Ectodermal cell (in vitro differentiated cells): Measurements from ENCODE around the gene TDRD7.

ENCODE experiments used
- H3K27ac ChIP-seq: 2 replicates; pipeline ENCODE4 v1.7.0; 2013; ENCODE audit warnings: mild to moderate bottlenecking, low read depth, low read length; ENCODE audit not compliant: insufficient read depth, poor library complexity, severe bottlenecking
- H3K27me3 ChIP-seq: 2 replicates; pipeline ENCODE4 v1.7.0; 2013; ENCODE audit warnings: mild to moderate bottlenecking, low read length; ENCODE audit not compliant: insufficient read depth, control insufficient read depth, poor library complexity, severe bottlenecking
- H3K36me3 ChIP-seq: one replicate; pipeline ENCODE4 v1.7.0; 2013; ENCODE audit warnings: low read length; ENCODE audit not compliant: control insufficient read depth, insufficient read depth
- H3K4me1 ChIP-seq: one replicate; pipeline ENCODE4 v1.7.0; 2013; ENCODE audit warnings: low read length; ENCODE audit not compliant: control insufficient read depth, insufficient read depth
- H3K4me3 ChIP-seq: 2 replicates; pipeline ENCODE4 v1.7.0; 2013; ENCODE audit warnings: low read depth, low read length, control low read depth; ENCODE audit not compliant: insufficient read depth
- H3K9me3 ChIP-seq: 2 replicates; pipeline ENCODE4 v1.7.0; 2013; ENCODE audit warnings: mild to moderate bottlenecking, low read length, moderate library complexity; ENCODE audit not compliant: control insufficient read depth
- WGBS, 2 experiments: methylation state at CpG; one replicate each; pipeline ENCODE4 v1.1.7; 2013; ENCODE audit warnings: missing lambda C conversion rate in 2 of 2; 5-methylcytosine and 5-hydroxymethylcytosine counted together

TDRD7 gene

GRCh38 chr9:97387936-97388684, 23.8 kb upstream of the TDRD7 start:
- no peak overlapping the region for H3K4me3 ChIP-seq
- H3K27me3 ChIP-seq: peaks cover 6% of the 10 kb centered on the region
- 86 to 87% methylated on average over 5 of the region's 5 CpGs for WGBS, 2 experiments
- H3K27ac ChIP-seq: no peak overlapping the region
- no peaks in the 10 kb centered on the region for H3K9me3 ChIP-seq
- peaks cover 10% of the 10 kb centered on the region for H3K4me1 ChIP-seq
- H3K36me3 ChIP-seq: no peaks in the 10 kb centered on the region

GRCh38 chr9:97388721-97389238, 23.1 kb upstream of the TDRD7 start:
- no peaks in the 10 kb centered on the region for H3K9me3 ChIP-seq
- 87 to 89% methylated on average over 5 of the region's 5 CpGs for WGBS, 2 experiments
- H3K27me3 ChIP-seq: peaks cover 6% of the 10 kb centered on the region
- H3K4me3 ChIP-seq: no peak overlapping the region
- no peaks in the 10 kb centered on the region for H3K36me3 ChIP-seq
- H3K4me1 ChIP-seq: peaks cover 10% of the 10 kb centered on the region
- H3K27ac ChIP-seq: no peak overlapping the region

- H3K9me3 ChIP-seq: no peaks in the 10 kb centered on the region
- no peaks in the 10 kb centered on the region for H3K36me3 ChIP-seq
- peaks cover 6% of the 10 kb centered on the region for H3K27me3 ChIP-seq
- WGBS, 2 experiments: 78 to 88% methylated on average over 3 of the region's 3 CpGs
- H3K4me3 ChIP-seq: no peak overlapping the region
- no peak overlapping the region for H3K27ac ChIP-seq
- H3K4me1 ChIP-seq: peaks cover 10% of the 10 kb centered on the region
Observed at GRCh38 chr9:97389249-97389648, 22.6 kb upstream of the TDRD7 start.

GRCh38 chr9:97390791-97391406, 21.0 kb upstream of the TDRD7 start:
- Histone ChIP-seq H3K27me3 (peaks cover 6% of the 10 kb centered on the region), H3K4me3 (no peak overlapping the region), H3K9me3 (no peaks in the 10 kb centered on the region), H3K36me3 (no peaks in the 10 kb centered on the region), H3K27ac (no peak overlapping the region), H3K4me1 (peaks cover 10% of the 10 kb centered on the region)
- WGBS, 2 experiments: 82 to 85% methylated on average over 10 of the region's 10 CpGs

- H3K27ac ChIP-seq: no peak overlapping the region
- H3K27me3 ChIP-seq: no peaks in the 10 kb centered on the region
- H3K9me3 ChIP-seq: no peaks in the 10 kb centered on the region
- H3K4me3 ChIP-seq: no peak overlapping the region
- no peaks in the 10 kb centered on the region for H3K4me1 ChIP-seq
- WGBS, 2 experiments: 84 to 85% methylated on average over 3 of the region's 3 CpGs
- no peaks in the 10 kb centered on the region for H3K36me3 ChIP-seq
Observed at GRCh38 chr9:97394881-97395280, 17.0 kb upstream of the TDRD7 start.

GRCh38 chr9:97395745-97396144, 16.2 kb upstream of the TDRD7 start:
- no peaks in the 10 kb centered on the region for H3K9me3 ChIP-seq
- no peaks in the 10 kb centered on the region for H3K36me3 ChIP-seq
- 95 to 96% methylated on average over 5 of the region's 5 CpGs for WGBS, 2 experiments
- H3K27me3 ChIP-seq: no peaks in the 10 kb centered on the region
- H3K27ac ChIP-seq: no peak overlapping the region
- H3K4me1 ChIP-seq: no peaks in the 10 kb centered on the region
- no peak overlapping the region for H3K4me3 ChIP-seq

GRCh38 chr9:97396256-97396655, 15.6 kb upstream of the TDRD7 start:
- Histone ChIP-seq H3K27ac (no peak overlapping the region), H3K4me1 (no peaks in the 10 kb centered on the region), H3K27me3 (no peaks in the 10 kb centered on the region), H3K4me3 (no peak overlapping the region), H3K36me3 (no peaks in the 10 kb centered on the region), H3K9me3 (no peaks in the 10 kb centered on the region)
- WGBS, 2 experiments: 89 to 96% methylated on average over 7 of the region's 7 CpGs

- Histone ChIP-seq H3K36me3 (no peaks in the 10 kb centered on the region), H3K4me1 (no peaks in the 10 kb centered on the region), H3K27ac (no peak overlapping the region), H3K4me3 (no peak overlapping the region), H3K27me3 (no peaks in the 10 kb centered on the region), H3K9me3 (no peaks in the 10 kb centered on the region)
- 84 to 100% methylated on average over 1 of the region's 1 CpG for WGBS, 2 experiments
Observed at GRCh38 chr9:97397220-97397619, 14.7 kb upstream of the TDRD7 start.

GRCh38 chr9:97398999-97399758, 12.7 kb upstream of the TDRD7 start:
- H3K27ac ChIP-seq: no peak overlapping the region
- WGBS, 2 experiments: 38 to 40% methylated on average over 20 of the region's 20 CpGs
- no peaks in the 10 kb centered on the region for H3K36me3 ChIP-seq
- H3K27me3 ChIP-seq: no peaks in the 10 kb centered on the region
- H3K4me3 ChIP-seq: no peak overlapping the region
- H3K9me3 ChIP-seq: no peaks in the 10 kb centered on the region
- H3K4me1 ChIP-seq: no peaks in the 10 kb centered on the region

- 95 to 97% methylated on average over 3 to 4 of the region's 4 CpGs for WGBS, 2 experiments
- H3K27ac ChIP-seq: no peak overlapping the region
- no peak overlapping the region for H3K4me3 ChIP-seq
- no peaks in the 10 kb centered on the region for H3K4me1 ChIP-seq
- no peaks in the 10 kb centered on the region for H3K36me3 ChIP-seq
- H3K9me3 ChIP-seq: no peaks in the 10 kb centered on the region
- peaks cover 3% of the 10 kb centered on the region for H3K27me3 ChIP-seq
Observed at GRCh38 chr9:97403746-97404316, 8.1 kb upstream of the TDRD7 start.
